HL-60 (cell line): ENCODE results near the gene NKAIN4.

Experiments used
- POLR2AphosphoS5 ChIP-seq: IDR thresholded peaks from 2 replicates; pipeline ENCODE4 v1.6.1; 2012; ENCODE audit warnings: low read depth
- TF ChIP-seq, protein P1 (sequence below): IDR thresholded peaks from 2 replicates; pipeline ENCODE4 v1.6.1; 2012; ENCODE audit warnings: low read depth; ENCODE audit not compliant: insufficient replicate concordance
- TF ChIP-seq, protein P2 (sequence below): IDR thresholded peaks from one replicate; pipeline ENCODE4 v1.5.1; 2011; ENCODE audit warnings: low read length, control low read depth, inconsistent platforms; ENCODE audit not compliant: insufficient read depth

DNA sequence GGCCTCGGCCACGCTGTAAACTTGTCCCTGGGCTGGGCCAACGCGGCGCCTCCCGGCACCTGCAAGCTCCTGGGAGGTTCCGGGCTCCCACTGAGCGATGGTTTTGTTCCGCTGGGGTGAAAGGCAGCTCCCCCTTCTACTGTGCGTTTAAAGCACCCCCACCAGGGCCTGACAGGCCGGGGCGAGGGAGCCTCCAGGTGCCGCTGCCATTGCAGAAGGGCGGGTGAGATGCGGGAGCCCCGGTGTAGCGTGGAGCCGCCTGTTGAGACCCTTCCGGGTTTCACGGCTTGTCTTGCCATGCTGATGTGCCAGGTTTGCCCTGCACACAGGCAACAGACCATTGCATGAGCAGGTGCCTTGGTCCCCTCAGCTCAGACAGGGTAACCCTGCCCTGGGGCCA, 41.6 kb upstream of the NKAIN4 start:
- TF ChIP-seq, protein P1, sequence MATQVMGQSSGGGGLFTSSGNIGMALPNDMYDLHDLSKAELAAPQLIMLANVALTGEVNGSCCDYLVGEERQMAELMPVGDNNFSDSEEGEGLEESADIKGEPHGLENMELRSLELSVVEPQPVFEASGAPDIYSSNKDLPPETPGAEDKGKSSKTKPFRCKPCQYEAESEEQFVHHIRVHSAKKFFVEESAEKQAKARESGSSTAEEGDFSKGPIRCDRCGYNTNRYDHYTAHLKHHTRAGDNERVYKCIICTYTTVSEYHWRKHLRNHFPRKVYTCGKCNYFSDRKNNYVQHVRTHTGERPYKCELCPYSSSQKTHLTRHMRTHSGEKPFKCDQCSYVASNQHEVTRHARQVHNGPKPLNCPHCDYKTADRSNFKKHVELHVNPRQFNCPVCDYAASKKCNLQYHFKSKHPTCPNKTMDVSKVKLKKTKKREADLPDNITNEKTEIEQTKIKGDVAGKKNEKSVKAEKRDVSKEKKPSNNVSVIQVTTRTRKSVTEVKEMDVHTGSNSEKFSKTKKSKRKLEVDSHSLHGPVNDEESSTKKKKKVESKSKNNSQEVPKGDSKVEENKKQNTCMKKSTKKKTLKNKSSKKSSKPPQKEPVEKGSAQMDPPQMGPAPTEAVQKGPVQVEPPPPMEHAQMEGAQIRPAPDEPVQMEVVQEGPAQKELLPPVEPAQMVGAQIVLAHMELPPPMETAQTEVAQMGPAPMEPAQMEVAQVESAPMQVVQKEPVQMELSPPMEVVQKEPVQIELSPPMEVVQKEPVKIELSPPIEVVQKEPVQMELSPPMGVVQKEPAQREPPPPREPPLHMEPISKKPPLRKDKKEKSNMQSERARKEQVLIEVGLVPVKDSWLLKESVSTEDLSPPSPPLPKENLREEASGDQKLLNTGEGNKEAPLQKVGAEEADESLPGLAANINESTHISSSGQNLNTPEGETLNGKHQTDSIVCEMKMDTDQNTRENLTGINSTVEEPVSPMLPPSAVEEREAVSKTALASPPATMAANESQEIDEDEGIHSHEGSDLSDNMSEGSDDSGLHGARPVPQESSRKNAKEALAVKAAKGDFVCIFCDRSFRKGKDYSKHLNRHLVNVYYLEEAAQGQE, result no peak
- TF ChIP-seq POLR2AphosphoS5, result no peak
- TF ChIP-seq, protein P2, sequence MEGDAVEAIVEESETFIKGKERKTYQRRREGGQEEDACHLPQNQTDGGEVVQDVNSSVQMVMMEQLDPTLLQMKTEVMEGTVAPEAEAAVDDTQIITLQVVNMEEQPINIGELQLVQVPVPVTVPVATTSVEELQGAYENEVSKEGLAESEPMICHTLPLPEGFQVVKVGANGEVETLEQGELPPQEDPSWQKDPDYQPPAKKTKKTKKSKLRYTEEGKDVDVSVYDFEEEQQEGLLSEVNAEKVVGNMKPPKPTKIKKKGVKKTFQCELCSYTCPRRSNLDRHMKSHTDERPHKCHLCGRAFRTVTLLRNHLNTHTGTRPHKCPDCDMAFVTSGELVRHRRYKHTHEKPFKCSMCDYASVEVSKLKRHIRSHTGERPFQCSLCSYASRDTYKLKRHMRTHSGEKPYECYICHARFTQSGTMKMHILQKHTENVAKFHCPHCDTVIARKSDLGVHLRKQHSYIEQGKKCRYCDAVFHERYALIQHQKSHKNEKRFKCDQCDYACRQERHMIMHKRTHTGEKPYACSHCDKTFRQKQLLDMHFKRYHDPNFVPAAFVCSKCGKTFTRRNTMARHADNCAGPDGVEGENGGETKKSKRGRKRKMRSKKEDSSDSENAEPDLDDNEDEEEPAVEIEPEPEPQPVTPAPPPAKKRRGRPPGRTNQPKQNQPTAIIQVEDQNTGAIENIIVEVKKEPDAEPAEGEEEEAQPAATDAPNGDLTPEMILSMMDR, result no peak
